Mesodermal cell (in vitro differentiated cells): ENCODE results near the gene C1orf105.

Experiments
- H3K27ac ChIP-seq: 2 replicates; pipeline ENCODE4 v1.7.0; 2013; ENCODE audit warnings: mild to moderate bottlenecking, low read depth, low read length, moderate library complexity; ENCODE audit not compliant: severe bottlenecking
- H3K36me3 ChIP-seq: 2 replicates; pipeline ENCODE4 v1.7.1; 2013; ENCODE audit warnings: mild to moderate bottlenecking, low read length, moderate library complexity; ENCODE audit not compliant: control insufficient read depth, insufficient read depth
- H3K4me1 ChIP-seq: one replicate; pipeline ENCODE4 v1.7.1; 2013; ENCODE audit warnings: mild to moderate bottlenecking, low read length; ENCODE audit not compliant: insufficient read depth, control insufficient read depth, poor library complexity, severe bottlenecking
- H3K4me3 ChIP-seq: 2 replicates; pipeline ENCODE4 v1.7.0; 2013; ENCODE audit warnings: low read length, control low read depth, mild to moderate bottlenecking; ENCODE audit not compliant: insufficient read depth, poor library complexity, severe bottlenecking; ENCODE audit errors: extremely low read depth
- H3K9me3 ChIP-seq: 2 replicates; pipeline ENCODE4 v1.7.1; 2013; ENCODE audit warnings: mild to moderate bottlenecking, low read length, moderate library complexity; ENCODE audit not compliant: control insufficient read depth
- WGBS, 2 experiments: methylation state at CpG; one replicate each; pipeline ENCODE4 v1.1.5; 2013; ENCODE audit warnings: missing lambda C conversion rate in 2 of 2; ENCODE audit not compliant: insufficient coverage in 2 of 2; 5-methylcytosine and 5-hydroxymethylcytosine counted together

The C1orf105 gene

GRCh38 chr1:172473302-172473701 is 52.8 kb downstream of the C1orf105 start:
- Histone ChIP-seq H3K9me3 (no peaks in the 10 kb centered on the region), H3K27ac (no peak overlapping the region), H3K4me3 (no peak overlapping the region), H3K36me3 (no peaks in the 10 kb centered on the region), H3K4me1 (peaks cover 25% of the 10 kb centered on the region)
- WGBS, 2 experiments: 100% methylated on average over 2 of the region's 3 CpGs

- no peaks in the 10 kb centered on the region for H3K9me3 ChIP-seq
- H3K4me1 ChIP-seq: peaks cover 22% of the 10 kb centered on the region
- H3K36me3 ChIP-seq: no peaks in the 10 kb centered on the region
- H3K27ac ChIP-seq: no peak overlapping the region
- no peak overlapping the region for H3K4me3 ChIP-seq
These were observed 53.4 kb downstream of the C1orf105 start for GRCh38 chr1:172473842-172474241.

- H3K27ac ChIP-seq: no peak overlapping the region
- no peaks in the 10 kb centered on the region for H3K36me3 ChIP-seq
- no peaks in the 10 kb centered on the region for H3K9me3 ChIP-seq
- no peak overlapping the region for H3K4me3 ChIP-seq
- WGBS, 2 experiments: 62 to 75% methylated on average over 1 to 2 of the region's 4 CpGs
- peaks cover 18% of the 10 kb centered on the region for H3K4me1 ChIP-seq
These were observed 55.8 kb downstream of the C1orf105 start for GRCh38 chr1:172476218-172476811.

GRCh38 chr1:172477216-172477615 is 56.7 kb downstream of the C1orf105 start:
- Histone ChIP-seq H3K9me3 (no peaks in the 10 kb centered on the region), H3K27ac (no peak overlapping the region), H3K4me1 (peaks cover 18% of the 10 kb centered on the region), H3K4me3 (no peak overlapping the region), H3K36me3 (no peaks in the 10 kb centered on the region)
- 100% methylated on average over 1 of the region's 2 CpGs; no CpG with 5 or more reads in 1 of the 2 experiments for WGBS, 2 experiments

GRCh38 chr1:172477741-172478140 is 57.3 kb downstream of the C1orf105 start:
- 100% methylated on average over 1 of the region's 1 CpG for WGBS, 2 experiments
- H3K27ac ChIP-seq: no peak overlapping the region
- H3K4me1 ChIP-seq: peaks cover 18% of the 10 kb centered on the region
- H3K36me3 ChIP-seq: no peaks in the 10 kb centered on the region
- no peaks in the 10 kb centered on the region for H3K9me3 ChIP-seq
- no peak overlapping the region for H3K4me3 ChIP-seq

- H3K27ac ChIP-seq: no peak overlapping the region
- H3K4me3 ChIP-seq: no peak overlapping the region
- H3K9me3 ChIP-seq: no peaks in the 10 kb centered on the region
- peaks cover 17% of the 10 kb centered on the region for H3K4me1 ChIP-seq
- H3K36me3 ChIP-seq: no peaks in the 10 kb centered on the region
These were observed 58.0 kb downstream of the C1orf105 start for GRCh38 chr1:172478485-172478884.

GRCh38 chr1:172480431-172480830 is 59.9 kb downstream of the C1orf105 start:
- H3K27ac ChIP-seq: no peak overlapping the region
- H3K4me1 ChIP-seq: peaks cover 15% of the 10 kb centered on the region
- H3K4me3 ChIP-seq: no peak overlapping the region
- no peaks in the 10 kb centered on the region for H3K36me3 ChIP-seq
- no peaks in the 10 kb centered on the region for H3K9me3 ChIP-seq
- 88 to 89% methylated on average over 1 of the region's 3 CpGs for WGBS, 2 experiments

- Histone ChIP-seq H3K4me3 (no peak overlapping the region), H3K9me3 (no peaks in the 10 kb centered on the region), H3K36me3 (no peaks in the 10 kb centered on the region), H3K27ac (no peak overlapping the region), H3K4me1 (peaks cover 8% of the 10 kb centered on the region)
- 60% methylated on average over 1 of the region's 1 CpG; no CpG with 5 or more reads in 1 of the 2 experiments for WGBS, 2 experiments
These were observed 61.6 kb downstream of the C1orf105 start for GRCh38 chr1:172482044-172482443.

- no peak overlapping the region for H3K4me3 ChIP-seq
- H3K27ac ChIP-seq: no peak overlapping the region
- H3K4me1 ChIP-seq: peaks cover 11% of the 10 kb centered on the region
- H3K9me3 ChIP-seq: no peaks in the 10 kb centered on the region
- no peaks in the 10 kb centered on the region for H3K36me3 ChIP-seq
These were observed 63.0 kb downstream of the C1orf105 start for GRCh38 chr1:172483448-172483847.

GRCh38 chr1:172484252-172484651 is 63.8 kb downstream of the C1orf105 start:
- no peak overlapping the region for H3K27ac ChIP-seq
- H3K4me3 ChIP-seq: no peak overlapping the region
- H3K4me1 ChIP-seq: peaks cover 11% of the 10 kb centered on the region
- H3K9me3 ChIP-seq: no peaks in the 10 kb centered on the region
- no peaks in the 10 kb centered on the region for H3K36me3 ChIP-seq

- WGBS, 2 experiments: 74 to 78% methylated on average over 3 of the region's 5 CpGs
- H3K4me1 ChIP-seq: peaks cover 11% of the 10 kb centered on the region
- no peak overlapping the region for H3K4me3 ChIP-seq
- no peaks in the 10 kb centered on the region for H3K9me3 ChIP-seq
- H3K27ac ChIP-seq: no peak overlapping the region
- no peaks in the 10 kb centered on the region for H3K36me3 ChIP-seq
These were observed 65.1 kb downstream of the C1orf105 start for GRCh38 chr1:172485626-172486025.
